Measurements from ENCODE around the gene GMPR.

GMPR gene

DNA sequence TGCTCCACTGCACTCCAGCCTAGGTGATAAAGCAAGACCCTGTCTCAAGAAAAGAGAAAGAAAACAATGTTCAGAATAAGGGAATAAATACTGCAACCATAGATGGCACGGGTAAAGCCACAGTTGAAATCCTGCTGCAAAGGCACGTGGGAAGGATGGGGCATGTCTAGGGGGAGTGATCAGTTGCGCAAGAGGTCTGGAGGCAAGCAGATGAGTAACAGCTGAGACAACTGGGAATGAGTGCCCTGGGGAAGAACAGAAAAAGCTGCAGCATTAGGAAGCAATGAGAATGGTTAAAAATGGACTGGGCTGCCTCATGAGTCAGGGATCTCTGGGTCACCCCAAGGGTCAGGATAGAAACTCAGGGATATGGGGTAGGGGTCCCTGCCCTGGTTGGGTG is 96.3 kb downstream of the GMPR start:
- DNase-seq, result peak; percentile 89

DNA sequence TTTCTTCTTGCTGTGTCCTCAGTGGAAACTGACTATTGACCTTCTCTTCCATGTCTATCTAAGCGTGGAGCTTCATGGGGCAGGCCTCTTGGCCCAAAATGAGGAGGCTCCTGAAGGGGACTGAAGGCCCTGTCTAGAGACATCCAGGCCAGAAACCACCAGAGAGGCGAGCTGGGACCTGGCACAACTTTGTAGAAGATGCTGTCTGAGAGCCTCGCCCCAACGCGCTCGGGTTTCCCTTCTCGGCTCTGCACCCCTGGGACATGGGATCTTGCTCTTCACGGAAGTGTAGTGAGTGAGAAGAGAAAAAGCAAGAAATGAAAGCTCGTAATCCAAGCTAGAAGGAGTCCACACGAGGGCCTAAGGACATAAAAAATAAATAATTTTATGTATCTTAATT is 96.8 kb downstream of the GMPR start:
- Histone ChIP-seq H3K4me3 (ENCODE audit: low read depth, low read length) (no peak overlapping the region), H3K27ac (peak overlapping the region; percentile 53), H3K36me3 (replicated peaks) (no peaks in the 10 kb centered on the region), H3K27me3 (replicated peaks) (no peaks in the 10 kb centered on the region)
- no peak for TF ChIP-seq CTCF (IDR thresholded peaks at IDR 0.05; ENCODE audit: low read depth, low read length, missing control alignments)
- in situ Hi-C loops (cut with HindIII; ENCODE audit: low pct_ligation_motif_present, low sequenced_read_pairs), result no loop called here
- no peak for DNase-seq

More for the DNA sequence above, 96.3 kb downstream of the GMPR start:
- peak overlapping the region; percentile 53 for H3K27ac ChIP-seq
- H3K27me3 ChIP-seq (replicated peaks), result no peaks in the 10 kb centered on the region
- no peaks in the 10 kb centered on the region for H3K36me3 ChIP-seq (replicated peaks)
- no peak overlapping the region for H3K4me3 ChIP-seq (ENCODE audit: low read depth, low read length)
- in situ Hi-C loops (cut with HindIII; ENCODE audit: low pct_ligation_motif_present, low sequenced_read_pairs), result no loop called here
- no peak for TF ChIP-seq CTCF (IDR thresholded peaks at IDR 0.05; ENCODE audit: low read depth, low read length, missing control alignments)

DNA sequence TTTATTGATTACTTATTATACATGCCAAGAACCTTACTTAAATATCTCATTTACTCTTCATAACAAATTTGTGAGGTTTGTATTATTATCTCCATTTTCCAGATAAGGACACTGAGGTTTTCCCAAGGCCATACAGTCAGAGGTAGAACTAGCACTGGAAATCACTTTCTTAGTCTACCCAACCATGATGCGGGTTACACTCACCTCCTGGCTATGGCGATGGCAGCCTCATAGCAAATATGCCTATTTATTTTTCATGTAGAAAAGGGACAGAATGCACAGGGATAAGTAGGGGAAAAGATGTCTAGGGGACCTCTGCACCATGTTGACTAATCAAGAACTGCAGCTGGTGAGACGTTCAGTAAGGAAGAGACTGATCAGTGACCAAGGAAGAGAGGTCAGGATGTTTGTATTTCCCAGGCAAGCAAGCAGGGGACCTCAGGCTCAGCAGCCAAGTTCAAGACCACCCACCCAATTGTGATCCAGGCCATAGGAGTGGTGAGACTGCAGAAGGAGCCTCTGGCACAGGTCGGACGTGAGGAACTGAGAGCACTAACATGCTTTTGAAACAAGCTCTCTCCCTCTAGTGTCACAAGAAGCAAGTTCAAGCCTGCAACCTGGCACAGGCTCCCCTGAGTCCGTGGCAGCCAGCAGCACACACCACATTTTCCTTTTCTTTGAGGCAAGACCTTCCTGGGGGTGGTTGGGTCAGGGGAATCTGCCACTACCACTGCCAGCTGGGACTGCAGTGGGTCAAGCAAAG is 97.8 kb downstream of the GMPR start:
- H3K36me3 ChIP-seq (replicated peaks), result no peaks in the 10 kb centered on the region
- in situ Hi-C loops (cut with HindIII; ENCODE audit: low pct_ligation_motif_present, low sequenced_read_pairs), result no loop called here
- no peak overlapping the region for H3K4me3 ChIP-seq (ENCODE audit: low read depth, low read length)
- H3K27me3 ChIP-seq (replicated peaks), result no peaks in the 10 kb centered on the region
- no peak for DNase-seq
- H3K27ac ChIP-seq, result no peak overlapping the region
- no peak for TF ChIP-seq CTCF (IDR thresholded peaks at IDR 0.05; ENCODE audit: low read depth, low read length, missing control alignments)

DNA sequence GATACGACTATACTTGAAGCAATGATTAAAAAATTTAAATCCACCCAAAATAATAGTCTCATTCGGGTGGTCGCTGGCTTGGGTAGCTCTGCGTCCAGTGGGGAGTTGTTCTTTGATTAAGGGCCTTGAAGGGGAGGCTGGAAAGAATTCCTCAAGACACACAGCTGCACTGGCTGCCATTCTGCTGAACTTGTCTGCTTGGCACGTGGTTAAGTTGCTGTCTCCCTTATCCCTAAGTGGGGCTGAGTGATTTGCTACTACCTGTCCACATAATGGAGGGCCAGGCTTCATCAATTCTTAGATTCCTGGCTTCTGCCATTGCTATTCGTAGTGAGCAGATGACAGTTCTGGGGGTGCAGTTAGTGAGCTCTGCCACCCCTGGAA is 98.5 kb downstream of the GMPR start:
- in situ Hi-C loops (cut with HindIII; ENCODE audit: low pct_ligation_motif_present, low sequenced_read_pairs), result no loop called here
- Histone ChIP-seq H3K27me3 (replicated peaks) (no peaks in the 10 kb centered on the region), H3K27ac (no peak overlapping the region), H3K36me3 (replicated peaks) (no peaks in the 10 kb centered on the region), H3K4me3 (ENCODE audit: low read depth, low read length) (no peak overlapping the region)
- DNase-seq, result no peak
- no peak for TF ChIP-seq CTCF (IDR thresholded peaks at IDR 0.05; ENCODE audit: low read depth, low read length, missing control alignments)

- no peaks in the 10 kb centered on the region for H3K27me3 ChIP-seq (replicated peaks)
- no peak for TF ChIP-seq CTCF (IDR thresholded peaks at IDR 0.05; ENCODE audit: low read depth, low read length, missing control alignments)
- peak overlapping the region; percentile 8 for H3K27ac ChIP-seq
- peak; percentile 54 for DNase-seq
- H3K36me3 ChIP-seq (replicated peaks), result no peaks in the 10 kb centered on the region
- no peak overlapping the region for H3K4me3 ChIP-seq (ENCODE audit: low read depth, low read length)
- in situ Hi-C loops (cut with HindIII; ENCODE audit: low pct_ligation_motif_present, low sequenced_read_pairs), result no loop called here
Observed at GRCh38 chr6:16337295-16337975, 99.0 kb downstream of the GMPR start.

Data from brain microvascular endothelial cell (primary cell).